Heart right ventricle (tissue), 16 donors: Measurements from ENCODE around the gene LCMT1. TPM values are rescaled to one million over a fixed set of nuclear protein-coding genes. Genes with fewer than 3 reads are reported as not detected.
A peak's percentile ranks its signal among the peaks of the same experiment; 100 is the strongest.

Experiments
- ATAC-seq, 8 donors: fragments of 200-7000 bp; cut with Tn5 transposase; one replicate each; pipeline ENCODE4 v1.9.1; 2020; ENCODE audit warnings: mild to moderate bottlenecking in 8 of 8, moderate library complexity in 8 of 8, moderate number of reproducible peaks in 1 of 8
- DNase-seq, 2 donors: peaks; one replicate each; pipeline ENCODE4 v3.0.0-alpha.2; 2020
- H3K27ac ChIP-seq, 10 donors: fragments of 200-600 bp; sonication (generic) in 2 of 10; one replicate each; pipeline versions ENCODE4 v1.5.0 to v1.8.0; 2020 to 2022; ENCODE audit warnings: mild to moderate bottlenecking in 3 of 10
- H3K27me3 ChIP-seq, 7 donors: fragments of 200-600 bp; one replicate each; pipeline ENCODE4 v1.8.0; 2021 to 2022; ENCODE audit warnings: mild to moderate bottlenecking in 2 of 7
- H3K36me3 ChIP-seq, 9 donors: fragments of 200-600 bp; sonication (generic) in 1 of 9; one replicate each; pipeline versions ENCODE4 v1.5.0 to v1.8.0; 2020 to 2022; ENCODE audit warnings: mild to moderate bottlenecking in 2 of 9
- H3K4me1 ChIP-seq, 9 donors: fragments of 200-600 bp; sonication (generic) in 1 of 9; one replicate each; pipeline versions ENCODE4 v1.5.0 to v1.8.0; 2020 to 2022; ENCODE audit warnings: mild to moderate bottlenecking in 4 of 9
- H3K4me3 ChIP-seq, 10 donors: fragments of 200-600 bp; sonication (generic) in 2 of 10; one replicate each; pipeline versions ENCODE4 v1.5.0 to v1.8.0; 2020 to 2022; ENCODE audit warnings: mild to moderate bottlenecking in 7 of 10, moderate library complexity in 2 of 10
- H3K9me3 ChIP-seq, 11 donors: fragments of 200-600 bp in 10 of 11; sonication (generic) in 2 of 11; one replicate each; pipeline versions ENCODE4 v1.5.0 to v1.8.0; 2013 to 2022; ENCODE audit warnings: mild to moderate bottlenecking in 2 of 11, control low read depth in 1 of 11, moderate library complexity in 1 of 11
- CTCF ChIP-seq, 9 donors: fragments of 200-600 bp; sonication (generic) in 2 of 9; IDR thresholded peaks; one replicate each; pipeline versions ENCODE4 v1.5.0 to v1.8.0; 2021 to 2022; ENCODE audit warnings: antibody characterized with exemption in 9 of 9, mild to moderate bottlenecking in 5 of 9, moderate library complexity in 1 of 9
- WGBS, 2 donors: extraction: QIAGEN DNeasy Blood & Tissue Kit; methylation state at CpG; one replicate each; pipeline ENCODE4 v1.1.7; 2013; ENCODE audit warnings: inconsistent platforms in 1 of 2; 5-methylcytosine and 5-hydroxymethylcytosine counted together
- intact Hi-C, 10 donors: fragments of 100-400 bp; cut with DNase I; formaldehyde crosslinking; loops; one replicate each; pipeline versions ENCODE4 v1.11.1 to v1.14.2; 2022
- polyA plus RNA-seq, 2 donors: library from polyadenylated mRNA; stranded (reverse); fragments of 200-250 nt; gene quantifications; one replicate each; pipeline ENCODE4 v1.2.3, GENCODE V29; 2013
- total RNA-seq, 10 donors: library from RNA; stranded (reverse); fragmentation: NEBNext Ultra II Directional in 3 of 10; extraction: Animal tissue kit (Norgen Biotek cat#: 25700) in 3 of 10; gene quantifications; one replicate each; pipeline versions ENCODE4 v1.2.1 to v1.2.4, GENCODE V29; 2021 to 2023
- donor health status: Arrhythmogenic right ventricular cardiomyopathy.
- donor health status: ischemic (EF 13 %, LVEDD 7.1; RV severe dilation, severe dysfunction).
- donor health status: healthy with polysubstance abuse.
- donor health status: DM: no; HTN: yes; CAD: no.
- donor health status: DM: no; HTN: no; CAD: no.
- donor health status: ischemic (EF 25% LVEDD 6.9; RV normal size, moderate dysfunction).
- donor health status: ischemic (EF 25% LVEDD 5.7; RV mildly dilated, moderate dysfunction).
- donor health status: healthy.
- donor health status: DM: yes; HTN: yes; CAD: no.
- donor health status: Ischemic cardiomyopathy.
- donor health status: ischemic (EF 35%, LVEDD 5.7; RV mildly dilated, moderate dysfunction).
- donor health status: nonischemic (EF 11% LVEDD 7.7; RV severe dilation, severe dysfunction).
- donor health status: DM: yes; HTN: yes; CAD: no.
- donor health status: PGD.
- donor health status: ischemic (EF 29% LVEDD 5.4; RV normal size, mild dysfunction).
- donor health status: nonischemic (EF 23%, LVEDD 6.1; RV moderate dilation, normal function).

LCMT1 gene
- total and polyA plus RNA-seq, 12 donors = 36.2 to 49.1 (median 44.2) TPM

GRCh38 chr16:25143928-25144327 is 32.4 kb downstream of the LCMT1 start:
- ATAC-seq = no peak
- 13 to 31% methylated on average over 2 of the region's 2 CpGs for WGBS, 2 donors

GRCh38 chr16:25148568-25149215 is 37.1 kb downstream of the LCMT1 start:
- intact Hi-C loops = no loop called here
- Histone ChIP-seq H3K36me3 (peaks cover 0 to 82% (median 8%) of the 10 kb centered on the region in 9 donors), H3K27ac (no peak overlapping the region), H3K27me3 (no peaks in the 10 kb centered on the region), H3K4me3 (no peak overlapping the region), H3K4me1 (no peaks in the 10 kb centered on the region), H3K9me3 (no peaks in the 10 kb centered on the region)
- ATAC-seq (no peak), DNase-seq (no peak)
- 86 to 90% methylated on average over 22 of the region's 22 CpGs for WGBS, 2 donors
- TF ChIP-seq CTCF (IDR thresholded peaks at IDR 0.05) = no peak

More at GRCh38 chr16:25143928-25144327, 32.4 kb downstream of the LCMT1 start:
- no peaks in the 10 kb centered on the region for H3K9me3 ChIP-seq
- peak in 7 of 9 donors; percentile 17 to 45 (median 30) for TF ChIP-seq CTCF (IDR thresholded peaks at IDR 0.05)
- H3K36me3 ChIP-seq = peaks cover 0 to 95% (median 37%) of the 10 kb centered on the region in 9 donors
- peaks cover 0 to 3% (median 0%) of the 10 kb centered on the region in 9 donors for H3K4me1 ChIP-seq
- H3K27ac ChIP-seq = no peak overlapping the region
- no peak overlapping the region for H3K4me3 ChIP-seq
- H3K27me3 ChIP-seq = no peaks in the 10 kb centered on the region
- intact Hi-C loops = no loop called here
- DNase-seq = no peak

GRCh38 chr16:25151996-25152395 is 40.5 kb downstream of the LCMT1 start:
- no peaks in the 10 kb centered on the region for H3K9me3 ChIP-seq
- no peak overlapping the region for H3K27ac ChIP-seq
- ATAC-seq (no peak), DNase-seq (no peak)
- WGBS, 2 donors = 89 to 92% methylated on average over 3 of the region's 3 CpGs
- no peak for TF ChIP-seq CTCF (IDR thresholded peaks at IDR 0.05)
- intact Hi-C loops = no loop called here
- H3K4me3 ChIP-seq = no peak overlapping the region
- H3K27me3 ChIP-seq = no peaks in the 10 kb centered on the region
- peaks cover 0 to 80% (median 15%) of the 10 kb centered on the region in 9 donors for H3K36me3 ChIP-seq
- no peaks in the 10 kb centered on the region for H3K4me1 ChIP-seq

- no peak for DNase-seq
- no peak overlapping the region for H3K27ac ChIP-seq
- no peak overlapping the region for H3K4me3 ChIP-seq
- H3K36me3 ChIP-seq = peaks cover 0 to 97% (median 16%) of the 10 kb centered on the region in 9 donors
- TF ChIP-seq CTCF (IDR thresholded peaks at IDR 0.05) = no peak
- no peak for ATAC-seq
- intact Hi-C loops = no loop called here
- no peaks in the 10 kb centered on the region for H3K9me3 ChIP-seq
- WGBS, 2 donors = 96% methylated on average over 13 of the region's 13 CpGs
- H3K4me1 ChIP-seq = peaks cover 0 to 3% (median 0%) of the 10 kb centered on the region in 9 donors
- no peaks in the 10 kb centered on the region for H3K27me3 ChIP-seq
Observed at GRCh38 chr16:25155553-25156460, 44.3 kb downstream of the LCMT1 start.
